ENCODE data around the gene HJURP. TPM values are rescaled to one million over a fixed set of nuclear protein-coding genes. Genes with fewer than 3 reads are reported as not detected.

Gene HJURP
- total RNA-seq, 4 donors from 2014 or later: 0.15 to 3.1 (median 2.5) TPM; not detected in 1

DNA sequence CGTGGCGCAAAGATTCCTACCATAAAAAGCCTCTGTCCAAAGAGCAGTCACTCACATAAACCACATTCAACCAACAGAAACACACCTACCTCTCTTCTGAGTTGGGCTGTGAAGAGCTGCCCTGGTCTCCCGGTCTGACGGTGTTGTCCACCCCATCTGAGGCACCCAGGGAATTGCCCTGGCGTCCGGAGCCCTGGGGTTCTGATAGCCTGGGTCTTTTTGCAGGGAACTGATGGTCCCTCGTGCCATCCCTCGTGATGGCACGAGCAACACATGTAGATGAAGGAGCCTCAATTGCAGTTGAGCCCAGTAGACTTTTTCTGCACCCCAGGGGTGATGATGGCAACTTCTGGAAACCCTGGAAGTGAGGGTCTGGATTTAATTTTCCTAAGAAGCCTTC, 13.8 kb downstream of the HJURP start:
- ATAC-seq: no peak
- H3K27ac ChIP-seq: no peak overlapping the region
- no peak overlapping the region for H3K4me3 ChIP-seq
- no peaks in the 10 kb centered on the region for H3K27me3 ChIP-seq
- H3K36me3 ChIP-seq: no peaks in the 10 kb centered on the region
- WGBS, 2 donors (ENCODE audit: low coverage in 1 of 2): 93 to 98% methylated on average over 5 to 8 of the region's 9 CpGs
- TF ChIP-seq EP300 (IDR thresholded peaks at IDR 0.05) (no peak), CTCF (IDR thresholded peaks at IDR 0.05) (no peak), POLR2A (IDR thresholded peaks at IDR 0.05) (no peak), POLR2AphosphoS5 (IDR thresholded peaks at IDR 0.05) (no peak)
- H3K9me3 ChIP-seq: no peaks in the 10 kb centered on the region
- no peaks in the 10 kb centered on the region for H3K4me1 ChIP-seq

- Histone ChIP-seq H3K9me3 (no peaks in the 10 kb centered on the region), H3K36me3 (no peaks in the 10 kb centered on the region), H3K27me3 (no peaks in the 10 kb centered on the region), H3K4me3 (no peak overlapping the region), H3K4me1 (no peaks in the 10 kb centered on the region), H3K27ac (no peak overlapping the region)
- no peak for ATAC-seq
- 95 to 97% methylated on average over 4 to 6 of the region's 10 CpGs for WGBS, 2 donors (ENCODE audit: low coverage in 1 of 2)
- no peak for TF ChIP-seq POLR2AphosphoS5 (IDR thresholded peaks at IDR 0.05)
- no peak for TF ChIP-seq POLR2A (IDR thresholded peaks at IDR 0.05)
- TF ChIP-seq EP300 (IDR thresholded peaks at IDR 0.05): no peak
- TF ChIP-seq CTCF (IDR thresholded peaks at IDR 0.05): no peak
These were observed 14.9 kb downstream of the HJURP start for GRCh38 chr2:233839447-233839820.

DNA sequence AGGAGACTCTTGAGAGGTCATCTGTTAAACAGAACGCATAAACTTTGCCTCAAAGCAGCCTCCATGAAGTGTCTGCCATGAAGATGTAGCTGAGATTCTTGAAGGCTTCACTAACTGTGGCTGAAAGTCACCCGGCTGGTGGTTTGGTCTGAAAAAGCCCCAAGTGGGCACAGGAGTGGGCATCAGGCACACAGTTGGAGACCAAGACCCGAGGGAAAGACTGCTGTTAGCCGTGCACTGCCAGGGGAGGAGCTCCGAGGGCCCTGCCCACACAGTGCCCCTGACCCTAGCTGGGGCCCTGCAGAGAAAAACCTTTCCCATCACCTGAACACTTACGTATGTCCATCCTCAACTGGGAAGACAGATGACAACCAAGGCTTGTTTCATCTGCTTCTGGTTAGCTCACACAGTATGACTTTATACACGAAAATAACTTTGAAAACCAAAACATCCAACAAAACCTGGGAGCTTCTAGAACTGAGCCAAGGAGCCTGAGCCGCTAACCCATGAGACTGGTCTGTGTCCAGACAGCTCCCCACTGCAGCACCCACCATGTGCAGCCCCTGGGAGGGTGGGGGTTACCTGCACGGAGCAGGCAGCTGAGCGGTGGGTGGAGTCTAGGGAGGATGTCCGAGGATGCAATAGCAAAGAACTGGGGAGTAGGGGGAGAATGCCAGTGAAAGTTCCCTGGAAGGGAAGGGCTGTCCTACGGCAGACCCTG, 15.4 kb downstream of the HJURP start:
- Histone ChIP-seq H3K36me3 (no peaks in the 10 kb centered on the region), H3K4me3 (no peak overlapping the region), H3K27me3 (no peaks in the 10 kb centered on the region), H3K27ac (no peak overlapping the region), H3K4me1 (no peaks in the 10 kb centered on the region), H3K9me3 (no peaks in the 10 kb centered on the region)
- WGBS, 2 donors (ENCODE audit: low coverage in 1 of 2): 86 to 87% methylated on average over 3 to 12 of the region's 12 CpGs
- TF ChIP-seq CTCF (IDR thresholded peaks at IDR 0.05) (no peak), POLR2A (IDR thresholded peaks at IDR 0.05) (no peak)
- ATAC-seq: no peak

DNA sequence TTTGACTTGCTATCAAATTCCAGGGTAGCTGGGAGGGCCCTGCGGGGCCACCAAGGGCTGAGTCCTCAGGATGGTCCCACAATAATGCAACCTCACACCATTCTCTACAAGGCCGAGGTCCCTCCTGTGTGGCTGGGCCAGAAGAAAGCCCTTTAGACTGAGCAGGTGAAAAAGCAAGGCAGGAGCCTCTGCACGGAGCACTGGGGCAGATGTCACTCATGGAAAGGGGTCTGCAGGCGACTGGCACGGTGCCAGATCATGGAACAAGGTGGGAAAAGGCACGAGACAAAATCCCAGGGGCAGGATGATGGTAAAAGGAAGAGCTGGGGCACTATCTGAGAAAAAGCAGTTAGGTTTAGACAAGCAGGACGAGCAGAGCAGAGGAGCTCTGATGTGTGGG, 16.1 kb downstream of the HJURP start:
- Histone ChIP-seq H3K27ac (no peak overlapping the region), H3K36me3 (no peaks in the 10 kb centered on the region), H3K27me3 (no peaks in the 10 kb centered on the region), H3K4me1 (peaks cover 0 to under 1% (median 0%) of the 10 kb centered on the region in 3 donors), H3K9me3 (no peaks in the 10 kb centered on the region), H3K4me3 (no peak overlapping the region)
- no peak for ATAC-seq
- TF ChIP-seq CTCF (IDR thresholded peaks at IDR 0.05) (no peak), POLR2A (IDR thresholded peaks at IDR 0.05) (no peak), EP300 (IDR thresholded peaks at IDR 0.05) (no peak), POLR2AphosphoS5 (IDR thresholded peaks at IDR 0.05) (no peak)
- WGBS, 2 donors (ENCODE audit: low coverage in 1 of 2): 57 to 100% methylated on average over 2 to 3 of the region's 7 CpGs

GRCh38 chr2:233837694-233838229, 16.6 kb downstream of the HJURP start:
- no peak overlapping the region for H3K27ac ChIP-seq
- ATAC-seq: no peak
- TF ChIP-seq POLR2AphosphoS5 (IDR thresholded peaks at IDR 0.05): no peak
- no peak for TF ChIP-seq EP300 (IDR thresholded peaks at IDR 0.05)
- no peak for TF ChIP-seq POLR2A (IDR thresholded peaks at IDR 0.05)
- no peak for TF ChIP-seq CTCF (IDR thresholded peaks at IDR 0.05)
- no peaks in the 10 kb centered on the region for H3K27me3 ChIP-seq
- H3K4me1 ChIP-seq: peaks cover 0 to 6% (median 0%) of the 10 kb centered on the region in 3 donors
- H3K4me3 ChIP-seq: no peak overlapping the region
- WGBS, 2 donors (ENCODE audit: low coverage in 1 of 2): 83 to 90% methylated on average over 8 to 9 of the region's 9 CpGs
- no peaks in the 10 kb centered on the region for H3K36me3 ChIP-seq
- no peaks in the 10 kb centered on the region for H3K9me3 ChIP-seq

All from gastroesophageal sphincter (tissue), 4 donors.